GM18861 (cell line): ENCODE results near the gene DEAF1.

Experiments
- ATAC-seq: cut with Tn5 transposase; IDR thresholded peaks from one replicate; pipeline ENCODE4 v1.9.1; 2021; ENCODE audit not compliant: unreplicated experiment

DEAF1 gene

DNA sequence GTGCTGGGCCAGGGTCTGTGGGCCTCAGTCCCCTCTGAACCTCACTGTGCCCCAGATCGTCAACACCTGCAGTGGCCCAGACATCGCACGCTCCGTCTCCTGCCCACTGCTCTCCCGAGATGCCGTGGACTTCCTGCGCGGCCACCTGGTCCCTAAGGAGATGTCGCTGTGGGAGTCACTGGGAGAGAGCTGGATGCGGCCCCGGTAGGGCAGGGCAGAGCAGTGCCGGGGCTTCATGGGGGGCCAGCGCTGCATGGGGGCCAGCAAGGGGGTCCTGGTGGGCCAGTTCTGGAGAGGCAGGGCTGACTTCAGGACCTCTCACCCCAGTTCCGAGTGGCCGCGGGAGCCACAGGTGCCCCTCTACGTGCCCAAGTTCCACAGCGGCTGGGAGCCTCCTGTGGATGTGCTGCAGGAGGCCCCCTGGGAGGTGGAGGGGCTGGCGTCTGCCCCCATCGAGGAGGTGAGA lies 27.4 kb upstream of the DEAF1 start:
- no peak for ATAC-seq

DNA sequence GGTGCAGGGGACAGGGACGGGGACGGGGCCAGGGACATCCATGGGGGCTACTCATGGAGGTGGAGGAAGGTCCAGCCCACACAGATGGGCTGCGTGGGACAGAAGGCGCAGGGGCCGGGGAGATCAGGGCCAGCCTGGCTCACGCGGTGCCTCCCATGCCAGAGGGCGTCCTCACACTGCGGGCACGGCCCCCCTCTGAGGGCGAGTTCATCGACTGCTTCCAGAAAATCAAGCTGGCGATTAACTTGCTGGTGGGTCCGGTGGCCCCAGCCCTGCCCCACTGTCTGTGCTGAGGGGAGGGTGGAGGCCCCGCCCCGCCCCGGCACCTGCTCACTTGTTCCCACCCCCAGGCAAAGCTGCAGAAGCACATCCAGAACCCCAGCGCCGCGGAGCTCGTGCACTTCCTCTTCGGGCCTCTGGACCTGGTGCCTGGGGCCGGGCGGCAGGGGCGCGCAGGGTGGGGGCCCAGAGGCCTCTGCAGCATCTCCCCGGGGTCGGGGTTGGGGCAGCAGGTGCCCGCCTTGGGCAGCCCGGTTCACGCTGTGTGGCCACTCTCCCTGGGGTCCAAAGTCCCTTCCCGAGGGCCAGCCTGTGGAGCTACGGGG lies 26.8 kb upstream of the DEAF1 start:
- no peak for ATAC-seq

DNA sequence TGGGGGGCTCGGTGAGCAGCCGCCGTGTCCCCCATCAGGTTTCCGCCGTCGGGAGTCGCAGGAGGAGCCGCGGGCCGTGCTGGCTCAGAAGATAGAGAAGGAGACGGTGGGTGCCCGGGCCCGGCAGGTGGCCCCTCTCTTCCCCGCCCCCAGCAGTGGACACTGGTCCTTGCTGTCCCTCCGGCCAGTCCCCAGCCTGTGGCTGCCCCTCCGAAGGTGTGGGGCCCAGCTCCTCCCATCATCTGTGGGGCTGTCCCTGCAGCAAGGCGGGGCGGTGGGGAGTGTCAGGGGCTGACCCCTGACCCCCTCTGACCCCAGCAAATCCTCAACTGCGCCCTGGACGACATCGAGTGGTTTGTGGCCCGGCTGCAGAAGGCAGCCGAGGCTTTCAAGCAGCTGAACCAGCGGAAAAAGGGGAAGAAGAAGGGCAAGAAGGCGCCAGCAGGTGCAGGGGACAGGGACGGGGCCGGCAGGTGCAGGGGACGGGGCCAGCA lies 26.3 kb upstream of the DEAF1 start:
- no peak for ATAC-seq

DNA sequence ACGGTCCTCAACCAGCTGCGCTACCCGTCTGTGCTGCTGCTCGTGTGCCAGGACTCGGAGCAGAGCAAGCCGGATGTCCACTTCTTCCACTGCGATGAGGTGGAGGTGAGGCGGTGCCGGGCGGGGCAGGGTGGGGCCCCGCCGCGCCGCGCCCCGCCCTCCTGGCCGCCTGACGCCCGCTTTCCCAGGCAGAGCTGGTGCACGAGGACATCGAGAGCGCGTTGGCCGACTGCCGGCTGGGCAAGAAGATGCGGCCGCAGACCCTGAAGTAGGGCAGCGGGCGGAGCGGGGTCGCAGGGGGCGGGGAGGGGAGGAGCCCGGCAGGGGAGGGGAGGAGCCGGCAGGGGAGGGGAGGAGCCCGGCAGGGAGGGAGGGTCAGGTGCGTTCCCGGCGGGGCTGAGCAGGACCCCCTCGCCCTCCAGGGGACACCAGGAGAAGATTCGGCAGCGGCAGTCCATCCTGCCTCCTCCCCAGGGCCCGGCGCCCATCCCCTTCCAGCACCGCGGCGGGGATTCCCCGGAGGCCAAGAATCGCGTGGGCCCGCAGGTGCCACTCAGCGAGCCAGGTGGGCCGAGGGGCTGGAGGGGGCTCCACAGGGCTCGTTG lies 25.7 kb upstream of the DEAF1 start:
- ATAC-seq, result no peak

DNA sequence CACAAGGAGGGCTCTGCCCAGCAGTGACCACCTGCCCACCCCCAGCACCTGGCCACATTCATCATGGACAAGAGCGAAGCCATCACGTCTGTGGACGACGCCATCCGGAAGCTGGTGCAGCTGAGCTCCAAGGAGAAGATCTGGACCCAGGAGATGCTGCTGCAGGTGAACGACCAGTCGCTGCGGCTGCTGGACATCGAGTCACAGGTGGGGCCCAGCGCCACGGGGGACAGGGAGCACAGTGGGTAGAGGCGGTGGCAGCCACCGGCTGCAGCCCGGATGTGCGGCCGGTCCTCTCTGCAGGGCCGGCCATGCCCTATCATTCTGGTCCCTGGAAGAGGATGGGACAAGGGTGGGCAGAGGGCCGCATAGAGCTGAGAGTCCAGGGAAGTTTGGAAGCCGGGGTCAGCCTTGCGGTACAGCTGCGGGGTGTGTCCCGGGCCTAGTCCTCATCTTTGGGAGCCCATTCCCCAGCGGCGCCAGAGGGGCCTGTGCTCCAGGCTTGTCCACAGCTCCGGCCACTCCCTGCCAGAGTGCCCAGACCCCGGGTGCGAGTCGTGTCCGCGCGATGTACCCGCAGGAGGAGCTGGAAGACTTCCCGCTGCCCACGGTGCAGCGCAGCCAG lies 25.1 kb upstream of the DEAF1 start:
- ATAC-seq, result no peak

DNA sequence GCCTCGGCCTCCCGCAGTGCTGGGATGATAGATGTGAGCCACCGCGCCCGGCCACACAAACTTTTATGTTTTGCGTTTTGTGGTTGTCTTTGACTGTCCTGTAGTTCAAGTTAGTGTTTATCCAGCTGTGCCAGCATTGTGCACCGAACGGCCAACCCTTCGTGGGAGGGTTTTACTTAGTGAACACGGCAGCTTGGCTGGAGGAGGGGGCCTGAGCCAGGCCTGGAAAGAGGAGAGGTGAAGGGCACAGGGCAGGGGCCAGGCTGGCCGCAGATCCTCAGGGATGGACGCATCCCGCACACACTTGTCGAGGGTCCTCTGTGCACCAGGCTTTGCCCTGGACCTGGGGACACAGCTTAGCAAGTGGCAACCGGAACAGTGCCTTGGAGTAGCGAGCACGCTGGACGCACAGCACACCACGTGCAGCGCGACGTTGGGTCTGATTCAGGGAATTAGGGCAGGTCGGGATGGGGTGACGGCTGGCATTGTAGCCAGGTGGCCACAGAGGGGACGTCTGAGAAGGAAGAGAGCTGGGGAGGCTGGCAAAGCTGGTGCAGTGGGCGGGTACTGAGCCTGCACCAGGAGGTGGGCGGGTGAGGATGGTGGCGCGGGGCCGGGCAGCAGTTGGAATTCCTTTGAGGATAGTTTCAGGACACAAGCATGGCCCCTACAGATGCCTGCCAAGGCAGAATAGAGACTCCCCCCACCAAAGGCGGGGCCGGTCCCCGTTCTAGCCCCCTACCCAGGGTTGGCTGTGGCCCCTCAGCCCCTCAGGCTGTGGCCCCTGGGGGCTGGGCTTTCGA lies 24.4 kb upstream of the DEAF1 start:
- no peak for ATAC-seq

DNA sequence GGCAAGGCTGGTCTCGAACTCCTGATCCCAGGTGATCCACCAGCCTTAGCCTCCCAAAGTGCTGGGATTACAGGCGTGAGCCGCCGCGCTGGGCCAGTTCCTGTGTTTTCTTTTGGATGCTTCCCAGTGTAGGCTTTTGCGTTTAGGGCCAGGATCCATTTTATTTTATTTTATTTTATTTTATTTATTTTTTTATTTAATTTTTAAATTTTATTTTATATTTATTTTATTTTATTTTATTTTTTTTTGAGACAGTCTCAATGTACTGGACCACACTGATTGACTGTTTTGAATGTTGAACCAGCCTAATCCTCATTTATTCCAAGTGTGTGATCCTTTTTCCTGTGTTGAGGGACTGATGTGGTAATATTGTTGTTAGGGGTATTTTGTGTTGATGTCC lies 19.4 kb upstream of the DEAF1 start:
- no peak for ATAC-seq

DNA sequence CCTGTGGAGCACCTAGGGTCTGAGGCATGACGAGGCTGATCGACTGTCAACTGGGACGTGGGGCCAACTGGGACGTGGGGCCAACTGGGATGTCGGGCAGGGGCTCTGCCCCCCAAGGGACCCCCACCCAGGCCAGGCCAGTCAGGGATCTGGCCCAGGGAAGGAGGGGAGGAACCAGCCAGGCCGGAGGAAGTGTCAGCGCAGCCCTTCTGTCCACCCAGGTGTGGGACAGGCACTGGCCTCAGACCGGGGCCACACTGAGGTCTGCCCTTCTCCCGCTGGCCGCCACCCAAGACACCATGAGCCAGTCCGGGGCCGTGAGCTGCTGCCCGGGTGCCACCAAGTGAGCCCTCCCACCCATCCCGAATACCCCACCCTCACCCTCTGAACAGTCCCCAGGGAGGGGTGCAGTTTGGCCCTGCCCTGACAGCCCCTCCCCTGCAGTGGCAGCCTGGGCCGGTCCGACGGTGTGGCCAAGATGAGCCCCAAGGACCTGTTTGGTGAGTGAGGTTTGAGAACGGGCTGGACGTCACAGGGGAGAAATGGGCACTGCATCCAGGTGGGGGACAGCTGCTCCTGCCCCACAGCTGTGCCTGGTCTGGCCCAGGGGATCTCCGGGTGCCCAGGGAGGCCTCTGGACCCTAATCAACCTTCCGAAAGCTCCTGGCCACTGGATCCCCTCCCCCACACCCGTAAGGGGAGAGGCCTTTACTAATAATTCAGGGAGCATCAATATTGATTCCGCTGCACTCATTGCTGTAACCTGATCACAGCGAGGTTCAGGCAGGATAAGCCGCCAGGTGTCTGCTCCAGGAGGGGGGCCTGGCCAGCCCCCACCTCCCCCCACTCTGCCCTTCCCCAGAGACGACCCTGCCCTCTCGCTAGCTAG lies 14.3 kb upstream of the DEAF1 start:
- no peak for ATAC-seq

DNA sequence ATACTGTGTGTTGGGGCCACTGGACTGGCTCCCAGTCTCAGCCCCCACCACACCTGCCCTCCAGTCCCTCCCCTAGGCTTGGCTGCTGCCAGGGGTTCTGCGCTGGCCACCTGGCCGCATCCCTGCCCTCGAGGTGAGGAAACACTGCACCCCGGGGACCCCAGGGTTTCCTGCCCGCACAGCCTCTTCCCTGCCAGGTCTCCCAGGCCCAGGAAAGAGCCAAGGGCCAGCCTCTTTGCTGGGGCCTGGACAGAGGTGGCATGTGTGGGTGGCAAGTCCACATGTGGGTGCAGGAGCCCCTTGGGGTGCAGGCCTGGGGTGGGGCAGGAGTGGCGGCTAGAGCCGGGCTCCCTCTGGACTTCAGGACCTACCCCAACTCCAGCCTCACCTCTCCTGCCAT lies 13.5 kb upstream of the DEAF1 start:
- no peak for ATAC-seq

DNA sequence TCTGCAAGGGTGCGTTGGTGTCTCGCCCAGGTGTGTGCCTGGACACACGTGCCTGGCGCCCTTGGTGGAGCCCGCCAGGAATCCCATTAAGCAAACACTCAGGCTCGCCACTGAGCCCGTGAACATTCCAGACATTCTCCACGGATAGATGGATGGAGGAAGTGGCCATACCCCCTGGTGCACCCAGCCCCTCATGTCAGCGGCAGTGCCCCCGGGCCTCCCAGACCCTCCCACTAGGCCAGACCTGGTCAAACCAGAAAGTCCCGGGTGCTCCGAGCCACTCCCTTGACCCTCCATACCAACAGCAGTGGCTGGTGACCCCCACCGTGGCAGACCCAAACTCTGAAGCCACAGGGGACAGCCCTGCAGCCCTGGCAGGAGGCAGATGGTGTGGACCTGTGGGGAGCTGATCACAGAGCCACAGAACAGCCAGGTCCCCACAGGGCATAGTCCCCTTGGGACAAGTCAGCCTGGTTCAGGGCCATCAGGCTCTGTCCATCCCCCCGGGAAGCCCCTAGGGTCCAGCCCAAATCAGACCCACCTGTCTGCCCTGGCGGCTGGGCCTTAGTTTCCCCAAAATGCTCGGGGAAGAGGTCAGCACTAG lies 12.9 kb upstream of the DEAF1 start:
- no peak for ATAC-seq

DNA sequence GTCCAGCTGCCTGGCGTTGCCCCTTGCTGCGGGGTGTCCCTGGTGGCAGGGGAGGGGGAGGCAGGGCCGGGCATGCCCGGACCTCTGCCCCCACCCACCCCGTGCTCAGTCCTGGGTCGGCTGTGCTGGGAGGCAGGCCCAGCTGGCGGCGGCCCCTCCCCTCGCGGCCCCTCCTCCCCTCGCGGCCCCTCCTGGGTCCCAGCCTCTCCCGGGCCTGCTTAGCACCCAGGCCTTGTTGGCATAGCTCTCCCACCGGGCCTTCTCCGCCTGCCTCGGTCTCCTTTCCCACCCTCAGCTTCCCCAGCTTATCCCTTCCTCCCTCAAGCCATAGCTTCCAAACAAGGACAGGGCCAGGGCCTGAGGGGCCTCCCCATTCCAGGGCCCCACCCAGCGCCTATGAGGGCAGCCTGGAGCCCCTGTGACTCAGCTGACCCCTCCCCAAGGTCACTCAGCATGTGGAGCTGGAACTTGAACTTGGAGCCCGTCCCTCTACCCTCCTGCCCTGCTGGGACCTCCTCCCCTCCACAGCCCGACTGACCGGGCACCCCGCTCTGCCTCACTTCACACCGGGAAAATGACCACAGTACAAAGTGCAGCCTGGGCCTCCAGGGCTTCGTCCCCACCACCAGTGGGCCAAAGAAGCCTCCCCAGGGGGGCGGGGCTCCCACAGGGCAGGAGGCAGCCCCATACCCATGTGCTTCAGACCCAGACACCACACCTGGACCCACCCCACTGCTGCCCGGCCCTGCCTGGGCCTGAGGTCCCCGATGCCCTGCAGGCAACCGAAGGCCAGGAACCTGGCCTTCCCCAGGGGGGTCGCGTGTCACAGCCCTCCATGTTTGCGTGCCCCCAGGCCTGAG lies 12.2 kb upstream of the DEAF1 start:
- no peak for ATAC-seq

DNA sequence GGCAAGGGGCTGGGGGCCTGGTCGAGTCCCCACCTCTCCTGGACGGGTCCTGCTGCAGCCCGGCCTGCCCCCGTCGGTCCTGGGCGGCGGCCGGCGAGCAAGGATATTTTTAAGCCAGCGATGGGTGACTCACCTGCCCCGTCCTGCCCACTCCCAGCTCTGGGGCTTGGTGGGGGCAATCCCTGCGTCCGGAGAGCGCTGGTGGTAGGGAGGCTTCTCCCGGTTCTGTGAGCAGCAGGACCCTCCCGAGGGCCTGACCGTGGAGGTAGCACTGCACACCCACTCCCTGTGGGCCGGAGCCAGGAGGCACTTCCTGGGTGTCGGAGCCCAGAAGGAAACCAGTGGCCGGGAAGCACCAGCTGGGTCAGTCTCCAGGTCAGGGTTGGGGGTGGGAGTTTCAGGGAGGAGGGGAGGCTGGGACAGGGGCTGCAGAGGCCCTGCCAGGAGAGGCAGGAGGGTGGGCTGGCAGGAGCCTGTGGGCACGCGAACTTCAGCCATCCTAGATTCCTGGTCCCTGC lies 11.5 kb upstream of the DEAF1 start:
- ATAC-seq, result no peak

DNA sequence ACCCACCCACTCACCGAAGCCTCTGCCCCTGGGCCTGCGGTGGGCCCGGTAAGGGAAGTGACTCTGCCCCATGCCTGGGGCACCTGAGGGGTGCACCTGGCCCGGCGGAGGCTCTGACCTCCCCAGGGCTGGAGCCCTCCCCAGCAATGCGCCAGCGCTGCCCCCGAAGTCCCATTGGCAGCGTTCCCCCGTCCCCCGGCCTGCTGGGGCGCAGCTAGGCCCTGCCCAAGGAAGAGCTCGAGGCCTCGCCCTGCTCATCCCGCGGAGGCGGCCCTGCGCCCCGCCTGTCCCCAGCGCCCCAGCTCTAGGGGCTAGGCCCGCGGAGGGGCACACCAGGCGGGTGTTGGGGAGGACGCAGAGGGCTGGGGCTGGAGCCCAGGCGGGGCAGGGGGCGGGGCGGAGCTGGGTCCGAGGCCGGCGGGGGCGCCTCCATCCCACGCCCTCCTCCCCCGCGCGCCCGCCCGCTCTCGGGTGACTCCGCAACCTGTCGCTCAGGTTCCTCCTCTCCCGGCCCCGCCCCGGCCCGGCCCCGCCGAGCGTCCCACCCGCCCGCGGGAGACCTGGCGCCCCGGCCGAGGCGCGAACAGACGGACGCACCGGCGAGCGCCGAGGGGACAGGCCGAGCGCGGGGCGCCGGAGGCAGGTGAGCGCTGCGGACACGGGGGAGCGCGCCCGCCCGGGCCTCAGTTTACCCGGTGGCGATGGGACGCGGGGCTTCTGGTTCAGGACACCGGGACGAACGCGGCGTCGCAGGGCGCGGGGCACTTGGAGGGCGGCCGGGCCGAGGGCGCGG lies 10.8 kb upstream of the DEAF1 start, which contains the start of gene EPS8L2:
Gene EPS8L2, plus strand, starts transcription at position 586 of the 793 bp plus-strand sequence. CDS start 3,177 bp downstream, outside the sequence.
- ATAC-seq, result no peak

DNA sequence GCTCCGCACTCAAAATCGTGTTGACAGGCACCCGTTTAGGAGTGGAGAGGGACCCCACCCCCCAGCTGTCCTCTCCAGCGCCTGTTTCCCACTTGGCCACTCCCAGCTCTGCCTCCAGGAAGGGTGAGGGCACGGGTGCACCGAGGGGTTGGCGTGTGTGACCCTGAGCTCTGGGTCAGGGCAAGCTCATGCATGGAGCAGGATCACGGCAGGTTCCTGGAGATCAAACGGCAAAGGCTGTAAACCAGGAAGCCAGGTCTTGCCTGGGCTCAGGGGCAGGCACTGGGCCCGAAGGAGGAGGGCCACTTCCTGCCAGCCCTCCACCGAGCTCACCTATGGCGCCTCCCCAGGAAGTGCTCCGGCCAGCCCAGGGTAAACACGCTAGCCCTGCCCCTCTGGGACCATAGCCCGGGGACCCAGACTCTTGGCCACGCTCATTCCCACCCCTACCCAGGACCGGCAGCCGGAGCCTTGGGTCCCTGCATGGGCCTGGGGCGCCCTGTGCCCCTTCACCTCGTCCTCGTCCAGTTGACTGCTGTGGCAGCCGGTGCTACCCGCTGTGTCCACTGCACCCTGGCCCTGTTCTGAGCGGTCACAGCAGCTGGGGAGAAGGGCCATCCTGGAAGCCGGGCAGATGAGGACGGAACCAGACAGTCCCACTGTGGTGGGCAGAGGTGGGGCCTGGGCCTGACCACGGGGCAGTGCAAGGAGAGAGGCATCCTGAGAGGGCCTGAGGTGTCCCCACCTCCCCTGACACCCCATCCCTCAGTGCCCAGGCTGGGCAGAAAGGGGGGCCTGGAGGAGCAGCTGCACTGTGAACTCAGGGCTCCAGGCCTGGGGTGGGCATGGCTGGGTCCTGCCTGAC lies 10.0 kb upstream of the DEAF1 start:
- ATAC-seq, result no peak

DNA sequence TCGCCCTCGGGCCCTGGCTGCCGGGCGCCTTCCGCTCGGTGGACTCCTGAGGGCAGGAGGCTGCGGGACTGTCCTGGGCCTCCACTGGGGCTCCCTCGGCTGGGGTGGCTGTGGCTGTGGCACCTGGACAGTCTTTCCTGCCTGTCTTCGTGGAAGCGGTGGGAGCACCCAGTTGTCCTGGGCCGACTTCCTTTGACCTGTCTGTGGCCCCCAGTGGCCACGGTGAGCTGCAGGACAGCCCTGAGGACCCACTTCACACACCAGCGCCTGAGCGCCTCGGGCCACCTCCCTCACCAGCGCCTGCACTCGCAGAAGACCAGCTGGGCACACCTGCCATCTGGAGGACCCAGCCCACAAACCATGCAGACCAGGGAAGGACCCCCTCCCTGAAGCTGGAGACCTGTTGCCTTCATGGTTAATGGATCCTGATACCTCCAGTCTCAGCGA lies 9.2 kb upstream of the DEAF1 start:
- no peak for ATAC-seq

DNA sequence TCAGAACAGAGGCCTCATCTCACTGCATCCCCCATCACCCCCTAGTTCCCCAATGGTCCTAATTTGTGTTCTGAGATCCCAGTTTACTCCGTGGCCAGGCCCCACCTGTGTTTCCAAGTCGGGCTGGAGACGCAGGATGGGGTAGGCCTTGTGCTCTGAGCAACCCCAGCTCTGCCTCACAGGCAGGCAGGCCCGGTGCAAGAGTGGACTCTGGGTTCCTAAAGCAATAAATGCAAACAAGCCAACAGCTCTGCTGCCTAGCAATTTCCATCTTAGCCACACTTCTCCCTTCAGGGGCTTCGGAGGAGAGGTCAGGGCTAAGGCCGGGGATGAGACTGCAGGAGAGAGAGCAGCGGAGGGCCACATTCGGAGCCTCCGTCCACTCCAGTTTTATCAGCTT lies 8.5 kb upstream of the DEAF1 start:
- no peak for ATAC-seq
